Dedifferentiated amniotic fluid mesenchymal stem cell (primary cell): ENCODE data around the gene LRP1B.

ENCODE experiments used
- DNase-seq: peaks from one replicate; pipeline ENCODE4 v3.0.0-alpha.2; 2016; ENCODE audit errors: extremely low spot score

Gene LRP1B

DNA sequence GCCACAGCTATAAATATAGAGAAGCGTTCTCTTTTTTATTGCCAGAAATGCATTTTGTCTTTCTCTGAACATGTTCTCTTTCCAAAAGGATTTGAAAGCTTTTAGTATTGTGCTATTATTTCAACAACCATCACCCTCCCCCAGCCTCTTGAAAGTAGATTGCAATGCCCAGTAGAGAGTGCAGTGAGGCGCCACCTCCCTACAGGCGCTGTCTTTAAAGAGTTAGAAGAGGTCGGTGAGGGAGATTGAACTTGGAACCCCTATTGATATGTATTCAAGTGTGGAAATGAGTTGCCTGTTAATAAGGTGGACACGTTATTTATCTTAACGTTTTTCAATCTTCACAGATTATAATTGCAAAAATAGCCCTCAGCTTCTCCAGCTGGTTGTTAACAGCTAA lies 360.3 kb downstream of the LRP1B start:
- DNase-seq, result no peak

DNA sequence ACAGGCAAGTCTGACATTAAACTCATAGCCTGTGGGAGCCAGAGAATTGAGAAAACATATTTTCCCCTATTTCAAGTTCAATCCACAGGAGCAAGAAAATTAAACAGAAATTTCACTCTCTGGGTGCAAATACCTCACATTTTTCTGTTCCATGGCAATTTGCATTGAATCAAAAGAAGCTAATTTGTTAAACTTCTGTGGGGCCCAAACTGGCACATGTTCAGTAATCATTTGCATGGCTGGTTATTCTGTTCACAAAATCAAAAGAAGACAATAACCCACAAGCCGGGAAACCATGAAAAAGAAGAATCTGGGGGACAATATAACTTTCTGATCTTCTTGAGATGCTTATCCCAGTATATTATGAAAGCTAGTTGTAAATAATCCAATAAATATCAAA lies 363.1 kb downstream of the LRP1B start:
- no peak for DNase-seq

DNA sequence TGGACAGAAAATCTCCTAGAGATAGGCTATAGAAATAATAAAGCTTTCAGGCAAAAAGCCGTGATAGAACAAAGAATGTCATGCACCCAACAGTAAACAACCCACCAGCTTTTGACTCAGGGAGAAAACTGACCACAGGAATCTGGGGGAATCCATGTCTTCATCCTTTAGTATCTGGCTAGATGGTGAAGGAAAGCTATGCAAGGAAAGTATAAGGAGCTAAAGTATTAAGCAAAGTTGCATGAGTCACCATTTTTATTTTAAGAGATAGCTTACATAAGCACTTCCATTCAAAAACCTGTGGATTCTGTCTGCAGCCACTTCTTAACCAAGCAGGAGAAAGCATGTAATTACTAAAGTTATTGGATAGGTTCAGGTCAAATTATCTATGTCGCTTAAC lies 363.8 kb downstream of the LRP1B start:
- peak; percentile 47 for DNase-seq

DNA sequence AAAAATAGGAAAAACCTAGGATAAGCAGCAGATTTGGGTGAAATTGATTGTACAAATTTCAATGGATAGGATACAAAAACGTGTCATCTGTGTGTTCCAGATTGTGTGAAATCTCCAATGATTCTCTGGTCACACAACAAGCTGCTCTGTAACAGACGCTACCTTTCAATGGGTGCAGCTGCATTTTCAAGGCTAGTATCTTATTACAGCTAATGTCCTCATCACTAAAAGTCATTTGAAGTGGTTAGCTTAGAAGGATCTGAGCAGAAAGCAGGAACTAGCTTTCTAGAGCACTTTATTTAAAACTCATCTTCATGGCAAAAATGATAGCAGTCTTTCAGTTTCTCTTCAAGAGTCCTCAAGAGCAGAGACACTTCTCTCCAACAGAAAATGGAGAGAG lies 364.6 kb downstream of the LRP1B start:
- no peak for DNase-seq

DNA sequence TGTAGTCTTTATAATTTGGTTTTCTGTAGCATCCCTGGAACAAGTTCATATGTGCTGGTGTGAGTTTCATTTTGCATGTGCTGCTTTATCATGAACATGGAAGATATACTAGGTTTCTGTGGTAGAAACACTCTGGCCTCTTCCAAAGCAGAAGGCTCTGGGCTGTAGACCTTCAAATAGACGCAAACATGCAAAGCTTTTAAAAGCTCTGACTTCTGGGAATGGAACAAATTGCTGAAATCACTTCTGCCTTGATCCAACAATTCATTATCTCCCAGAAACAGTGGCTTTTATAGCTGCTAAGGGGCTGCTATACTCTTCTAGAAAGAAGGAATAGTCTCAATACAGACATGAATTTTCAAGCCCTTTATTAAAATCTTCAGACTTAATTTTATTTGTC lies 382.2 kb downstream of the LRP1B start:
- no peak for DNase-seq

DNA sequence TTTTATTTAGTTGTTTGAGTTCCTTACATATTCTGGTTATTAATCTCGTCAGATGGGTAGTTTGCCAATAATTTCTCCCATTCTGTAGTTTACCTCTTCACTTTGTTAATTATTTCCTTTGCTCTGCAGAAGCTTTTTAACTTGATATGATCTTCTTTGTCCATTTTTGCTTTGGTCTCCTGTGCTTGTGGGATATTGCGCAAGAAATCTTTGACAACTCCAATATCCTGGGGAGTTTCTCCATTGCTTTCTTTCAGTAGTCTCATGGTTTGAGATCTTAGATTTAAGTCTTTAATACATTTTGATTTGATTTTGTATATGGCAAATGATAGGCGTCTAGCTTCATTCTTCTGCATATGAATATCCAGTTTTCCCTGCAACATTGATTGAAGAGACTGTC lies 389.2 kb downstream of the LRP1B start:
- no peak for DNase-seq

DNA sequence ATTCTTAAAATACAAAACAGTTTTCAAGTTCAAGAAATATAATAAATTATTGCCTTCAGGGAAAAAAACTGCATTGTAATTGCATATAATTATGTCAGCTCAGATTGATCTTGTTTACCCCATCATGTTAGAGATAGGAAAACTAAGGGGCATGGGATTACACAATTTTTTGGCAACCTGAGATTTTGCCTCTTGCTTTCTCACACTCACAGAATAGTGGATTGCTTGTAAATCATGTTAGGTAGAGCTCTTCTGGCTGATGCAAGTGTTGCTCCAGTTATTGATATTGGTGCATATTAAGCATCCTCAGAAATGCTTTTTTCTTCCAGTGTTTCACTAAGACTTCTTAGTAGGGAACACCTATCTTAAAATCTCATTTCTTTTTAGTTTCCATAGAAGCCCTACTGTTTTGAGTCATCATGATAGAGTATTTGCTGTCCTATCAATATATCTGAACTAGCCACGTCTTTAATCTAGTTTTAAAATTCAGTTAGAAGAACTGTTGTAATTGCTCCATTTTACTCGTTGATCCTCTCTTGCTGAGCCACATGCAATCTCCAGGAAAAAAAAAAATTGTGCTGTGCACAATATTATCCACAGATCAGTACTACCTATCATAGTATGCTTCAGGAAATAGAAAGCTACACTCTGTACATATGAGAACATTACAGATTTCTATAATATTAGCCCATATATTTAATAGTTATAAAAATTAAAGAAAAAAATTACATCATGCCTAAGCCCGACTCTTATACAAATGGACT lies 393.1 kb downstream of the LRP1B start:
- no peak for DNase-seq

DNA sequence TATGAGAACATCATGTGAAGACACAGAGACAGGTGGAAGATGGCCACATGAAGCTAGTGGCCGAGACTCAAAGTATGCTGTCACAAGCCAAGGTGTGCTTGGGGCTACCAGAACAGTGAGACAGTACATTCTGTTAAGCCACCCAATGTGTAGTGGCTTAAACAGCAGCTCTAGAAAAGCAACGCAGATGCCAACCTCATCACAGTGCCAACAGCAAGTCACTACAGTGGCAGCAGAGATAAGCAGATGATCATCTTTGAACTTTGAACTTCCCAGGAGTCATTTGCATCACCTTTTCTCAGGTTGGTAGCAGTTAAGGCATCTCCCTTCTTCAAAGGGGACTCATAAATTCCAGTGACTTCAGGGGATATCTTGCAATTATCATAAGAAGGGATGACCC lies 394.4 kb downstream of the LRP1B start:
- no peak for DNase-seq

DNA sequence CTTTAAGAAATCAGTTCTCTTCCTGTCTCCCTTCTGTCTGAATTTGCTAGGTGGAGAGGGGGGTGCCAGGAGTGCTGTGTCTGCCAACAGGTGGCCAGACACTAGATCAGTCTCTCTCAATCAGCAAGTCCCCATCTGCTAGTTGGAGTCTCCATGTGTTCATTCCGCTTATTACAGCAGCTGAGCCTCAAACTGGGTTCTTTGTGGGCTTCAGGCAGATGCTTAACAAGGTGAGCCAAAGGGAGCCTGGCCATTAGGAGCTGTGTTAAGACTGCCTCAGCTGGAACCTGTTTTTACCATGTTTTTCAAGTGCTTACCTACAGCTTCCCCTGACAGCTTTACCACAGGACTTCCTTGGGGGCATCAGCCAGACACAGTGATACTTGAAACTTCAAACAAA lies 401.9 kb downstream of the LRP1B start:
- DNase-seq, result no peak

DNA sequence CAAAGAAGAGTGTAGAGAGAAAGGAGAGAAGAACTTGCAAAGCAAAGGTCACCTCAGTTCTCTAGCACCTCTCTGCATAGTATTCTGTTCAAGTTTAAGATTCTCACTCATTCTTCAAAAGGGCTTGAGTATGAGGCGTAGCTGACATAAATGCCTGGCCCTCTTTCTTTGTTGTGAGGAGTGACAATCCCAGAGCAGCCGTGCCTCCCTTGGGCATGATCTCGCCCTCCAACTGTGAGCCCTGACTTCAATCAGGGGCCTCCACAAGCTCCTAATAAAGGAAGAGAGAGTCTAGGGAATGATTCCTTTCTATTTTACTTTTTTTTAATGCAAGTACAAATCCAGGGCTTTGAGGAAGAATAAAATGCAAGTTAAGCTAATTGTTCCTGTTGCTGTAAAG lies 402.7 kb downstream of the LRP1B start:
- no peak for DNase-seq

DNA sequence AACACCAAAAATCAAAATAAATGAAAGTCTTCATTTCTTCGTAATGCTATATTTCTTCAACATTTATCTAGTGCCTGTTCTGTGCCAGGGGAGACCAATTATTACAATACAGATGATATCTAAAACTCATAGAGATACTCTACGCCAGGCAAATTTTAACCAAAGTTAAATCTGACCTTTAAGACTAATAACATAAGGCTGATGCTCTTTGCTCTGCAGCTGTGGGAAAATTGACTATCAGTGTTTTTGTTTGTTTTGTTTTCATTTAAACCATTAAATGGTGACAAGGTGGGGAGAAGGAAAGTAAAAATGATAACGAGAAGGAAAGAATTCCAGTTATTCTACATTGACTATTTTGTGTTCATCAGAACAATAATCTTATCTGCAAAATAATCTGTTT lies 406.4 kb downstream of the LRP1B start:
- DNase-seq, result no peak

DNA sequence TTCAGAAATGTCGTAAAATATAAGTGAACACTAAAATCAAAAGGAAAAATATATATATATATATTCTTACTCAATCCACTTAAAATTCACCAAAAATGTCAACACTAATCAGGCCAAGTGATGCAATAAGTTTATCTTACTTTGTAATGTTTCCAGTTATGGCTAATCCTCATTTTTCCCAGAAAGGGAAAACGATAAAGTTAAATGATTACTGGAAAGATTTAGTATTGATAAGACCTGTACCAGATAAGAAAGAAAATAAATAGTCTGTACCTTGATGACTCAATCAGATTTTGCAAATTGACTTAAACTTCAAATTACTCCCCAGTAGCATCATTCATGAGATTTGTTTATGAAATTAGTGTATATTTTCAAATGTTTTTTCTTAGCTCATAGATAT lies 407.0 kb downstream of the LRP1B start:
- no peak for DNase-seq

DNA sequence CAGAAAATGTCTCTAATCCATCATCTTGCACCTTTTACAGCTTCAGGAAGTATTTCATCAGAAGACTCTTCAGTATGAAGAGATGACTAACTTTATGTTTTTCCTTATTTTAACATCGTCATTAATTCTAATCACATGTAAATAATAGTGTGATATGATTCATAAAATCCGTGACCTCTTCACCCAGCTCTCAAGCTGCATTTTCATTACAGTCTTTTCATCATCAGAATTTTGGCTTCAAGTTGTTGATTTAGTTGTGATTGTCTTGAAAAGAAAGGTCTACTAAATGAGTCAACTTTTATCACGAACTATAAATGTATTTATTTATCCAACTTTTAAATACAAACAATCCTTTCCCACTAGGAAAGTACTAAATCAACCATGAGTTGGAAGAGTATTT lies 410.3 kb downstream of the LRP1B start:
- no peak for DNase-seq

DNA sequence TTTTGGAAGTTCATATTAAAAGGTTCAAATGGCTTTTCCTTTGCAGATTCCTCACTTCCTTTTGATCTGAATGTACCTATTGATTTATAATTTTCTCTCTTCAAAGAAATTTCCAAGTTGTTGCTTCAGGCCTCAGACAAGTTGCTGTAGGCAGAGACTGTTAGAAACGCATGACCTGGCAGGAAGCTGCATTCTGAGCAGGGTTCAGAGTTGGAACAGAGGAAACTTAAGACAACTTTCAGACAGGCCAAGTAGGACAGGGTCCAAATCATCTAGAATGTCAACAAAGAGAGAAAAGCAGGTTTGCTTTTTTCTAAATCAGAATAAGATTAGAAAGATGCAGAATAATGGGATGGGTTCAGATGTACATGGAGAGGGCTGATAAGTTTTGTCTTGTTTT lies 416.3 kb downstream of the LRP1B start:
- no peak for DNase-seq

DNA sequence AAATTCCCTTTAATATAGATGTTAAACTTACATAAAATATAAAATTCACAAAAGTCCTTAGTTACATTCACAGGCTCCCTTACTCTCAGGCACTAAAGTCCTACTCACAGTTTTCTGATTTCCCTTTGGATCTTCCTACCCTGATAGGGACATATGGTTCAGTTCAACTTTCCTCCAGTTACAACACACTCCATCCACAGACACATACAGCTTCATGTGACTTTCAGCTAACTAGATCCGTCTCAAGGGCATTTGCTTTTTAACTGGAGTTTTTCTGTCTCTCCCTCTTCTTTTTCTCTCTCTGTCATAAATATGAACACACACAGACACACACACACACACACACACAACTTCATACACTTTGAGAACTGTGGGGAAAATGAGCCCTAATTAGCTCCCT lies 419.2 kb downstream of the LRP1B start:
- no peak for DNase-seq

DNA sequence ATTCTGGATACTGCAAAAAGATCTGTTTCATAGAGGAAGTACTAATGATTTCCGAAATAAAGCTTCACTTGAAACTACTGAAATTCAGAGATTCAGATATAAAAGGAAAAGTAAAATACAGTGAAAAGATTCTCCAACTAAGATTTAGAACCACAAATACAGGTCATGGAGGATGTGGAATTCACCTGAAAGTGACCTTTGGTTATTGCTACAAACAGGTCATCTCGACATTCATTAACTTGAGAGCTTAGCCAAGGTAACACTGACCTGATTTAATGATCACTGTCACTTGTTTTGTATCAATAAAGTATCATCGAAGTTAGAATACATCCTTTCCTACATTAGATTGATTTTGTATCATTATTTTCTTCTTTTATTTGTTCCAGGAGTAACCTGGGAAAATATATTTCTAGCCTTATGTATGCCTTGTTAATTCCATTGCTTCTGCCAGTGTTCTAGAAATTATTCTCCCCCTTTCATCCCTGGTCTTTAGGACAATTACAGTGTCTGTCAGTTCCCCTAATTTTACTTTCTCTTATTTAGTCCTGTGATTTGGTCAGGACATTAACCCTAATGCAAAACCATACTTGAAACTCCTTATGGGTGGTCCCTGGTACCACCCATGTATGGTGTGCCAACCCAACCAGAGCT lies 420.1 kb downstream of the LRP1B start:
- no peak for DNase-seq

DNA sequence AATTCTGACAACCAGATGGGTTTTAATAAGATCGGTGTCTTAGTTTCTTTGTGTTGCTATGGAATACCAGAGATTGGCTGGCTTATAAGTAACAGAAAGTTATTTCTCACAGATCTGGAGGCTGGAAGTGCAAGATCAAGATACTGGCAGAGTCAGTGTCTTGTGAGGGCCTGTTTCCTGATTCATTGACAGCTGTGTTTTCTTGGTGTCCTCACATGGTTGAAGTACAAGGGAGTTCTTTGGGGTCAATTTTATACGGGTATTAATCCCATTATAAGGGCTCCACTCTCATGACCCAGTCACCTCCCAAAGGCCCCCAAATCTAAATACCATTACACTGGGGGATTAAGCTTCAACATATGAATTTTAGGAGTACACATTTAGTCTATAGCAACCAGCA lies 421.1 kb downstream of the LRP1B start:
- DNase-seq, result no peak

DNA sequence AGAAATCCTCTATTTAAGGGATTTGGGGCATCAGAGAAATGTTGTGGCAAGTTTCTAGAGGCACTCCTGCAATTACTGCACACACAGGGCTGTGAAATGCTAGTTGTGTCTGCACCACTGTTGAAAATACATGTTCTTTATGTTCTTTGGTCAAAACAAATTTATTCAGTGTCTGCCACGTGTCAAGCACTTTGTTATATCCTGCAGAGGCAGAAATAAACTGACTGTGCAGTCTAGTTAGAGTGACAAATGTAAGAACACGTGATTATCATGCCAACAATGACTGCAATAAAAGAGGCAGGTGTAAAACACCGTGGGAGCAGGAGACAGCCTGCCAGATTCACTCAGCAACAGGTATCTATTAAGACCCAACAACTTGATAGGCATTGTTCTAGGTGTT lies 423.3 kb downstream of the LRP1B start:
- DNase-seq, result no peak

DNA sequence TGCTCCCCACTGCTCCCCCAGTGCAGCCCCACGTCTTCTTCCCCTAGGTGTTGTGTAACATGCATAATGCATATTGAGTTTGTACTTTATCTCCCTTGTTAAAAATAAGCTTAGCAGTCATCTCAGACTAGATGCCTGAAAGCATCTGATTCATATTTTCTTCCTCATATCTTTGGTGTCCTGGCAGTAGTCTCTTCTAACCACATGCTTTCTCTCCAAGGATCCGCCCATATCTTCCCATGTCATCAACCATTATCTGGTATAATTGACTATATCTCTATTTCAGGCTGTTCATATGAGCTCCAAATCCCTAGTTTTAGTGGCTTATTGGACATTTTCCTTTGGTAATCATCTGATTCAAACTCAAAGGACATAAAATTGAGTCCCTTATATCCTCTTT lies 426.3 kb downstream of the LRP1B start:
- DNase-seq, result no peak

DNA sequence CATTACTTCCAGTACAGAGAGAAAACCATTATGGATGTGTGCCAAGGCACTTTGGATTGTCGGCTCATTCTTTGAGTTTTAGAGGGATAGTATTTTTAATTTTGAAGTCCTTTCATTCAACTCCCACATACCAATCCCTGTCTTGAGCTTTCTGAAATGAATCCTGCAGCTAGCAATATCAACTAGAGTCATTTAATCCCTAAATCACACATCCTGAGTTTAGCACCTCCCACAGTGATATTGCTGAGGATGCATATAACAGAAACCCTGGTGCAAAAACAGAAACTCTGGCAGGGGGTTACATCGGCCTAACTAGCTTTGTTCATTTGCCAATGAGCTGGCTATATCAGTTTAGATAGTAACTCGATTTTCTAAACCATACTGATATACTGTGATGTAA lies 427.3 kb downstream of the LRP1B start:
- no peak for DNase-seq

DNA sequence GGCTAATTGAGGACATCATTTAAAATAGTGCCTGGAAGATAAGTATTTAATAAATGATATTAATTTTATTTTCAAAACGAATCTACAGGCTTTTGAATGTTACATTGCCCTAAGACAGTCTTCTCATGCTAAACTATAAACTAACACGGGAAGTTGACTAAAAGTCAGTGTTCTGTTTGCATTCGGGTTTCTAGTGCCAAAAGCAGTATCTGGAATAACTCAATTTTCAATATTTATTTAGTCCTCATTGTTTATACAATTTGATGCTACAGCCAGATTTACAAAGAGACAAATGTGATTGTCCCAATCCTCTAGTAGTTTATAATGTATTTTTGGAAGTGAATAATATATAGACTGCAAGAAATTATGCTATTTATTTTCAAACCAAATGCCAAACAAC lies 429.2 kb downstream of the LRP1B start:
- DNase-seq, result no peak

DNA sequence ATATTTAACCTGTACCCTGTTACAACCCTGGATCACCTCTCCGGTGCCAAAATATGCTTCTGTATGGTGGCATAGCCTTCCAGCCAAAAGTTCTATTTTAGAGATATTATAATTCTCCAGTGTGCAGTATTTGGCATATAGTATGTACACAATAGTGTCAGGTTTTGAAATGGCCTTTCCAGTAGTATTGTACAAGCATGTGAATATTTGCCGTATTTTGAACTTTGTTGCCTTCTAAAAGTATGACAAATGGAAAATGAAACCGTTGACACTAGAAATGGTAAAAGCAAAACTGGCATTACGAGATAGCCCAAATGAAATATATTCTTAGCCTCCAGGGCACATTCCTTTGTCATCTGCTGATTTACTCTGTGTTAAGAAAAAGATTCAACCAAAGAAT lies 431.2 kb downstream of the LRP1B start:
- no peak for DNase-seq

DNA sequence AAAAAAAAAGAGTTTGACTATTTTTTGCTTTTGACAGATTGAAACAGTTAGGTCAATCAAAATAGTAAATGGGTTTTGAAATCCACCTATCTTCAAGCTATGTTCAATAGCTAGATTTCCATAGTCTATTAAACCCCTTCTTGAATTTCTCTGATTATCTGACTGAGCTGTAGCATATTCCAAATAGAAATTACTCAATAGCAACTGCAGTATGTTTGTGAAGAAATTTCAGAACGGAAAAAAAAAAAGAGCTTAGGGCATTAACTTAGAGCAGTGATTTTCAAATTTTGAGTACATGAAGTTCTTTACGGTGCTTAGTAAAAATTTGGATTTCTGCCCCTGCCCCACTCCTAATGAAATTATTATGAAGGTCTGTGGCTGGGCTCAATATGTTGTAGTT lies 432.3 kb downstream of the LRP1B start:
- no peak for DNase-seq

DNA sequence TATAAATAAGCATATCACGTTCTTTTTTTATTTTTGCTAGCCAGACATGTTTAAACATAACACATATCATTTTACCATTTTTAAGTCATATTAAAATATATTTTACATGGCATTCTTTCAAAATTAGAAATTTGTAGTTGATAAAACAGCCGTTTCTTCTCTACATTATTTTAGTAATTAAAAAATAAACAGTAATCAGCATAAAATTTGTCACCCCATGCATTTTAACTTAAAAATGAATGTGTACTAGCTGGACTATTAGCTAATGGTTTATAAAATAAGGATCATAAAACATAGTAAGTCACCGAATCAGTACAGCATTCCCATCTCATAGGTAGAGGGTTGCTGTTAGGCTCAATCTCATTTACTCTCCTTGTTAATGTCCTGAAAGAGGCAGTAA lies 433.8 kb downstream of the LRP1B start:
- no peak for DNase-seq
